OCI-LY3 (cell line): ENCODE results near the gene ZNF791.

Experiments
- H2AFZ ChIP-seq: fragments of 200-600, 300-600 bp; shearing (Covaris generic); 2 replicates; pipeline ENCODE4 v1.6.0; 2014; ENCODE audit warnings: antibody characterized with exemption, low read depth, low read length
- H3K27ac ChIP-seq: fragments of 200-600, 300-600 bp; sonication (generic); 2 replicates; pipeline ENCODE4 v1.5.1; 2014; ENCODE audit warnings: mild to moderate bottlenecking, low read length, moderate library complexity, mixed read lengths
- H3K27me3 ChIP-seq: fragments of 200-600, 300-600 bp; sonication (generic); 2 replicates; pipeline ENCODE4 v1.6.1; 2014; ENCODE audit warnings: low read depth, low read length, mixed read lengths
- H3K36me3 ChIP-seq: fragments of 200-600, 300-600 bp; sonication (generic); replicated peaks from 2 replicates; pipeline ENCODE3; 2014; ENCODE audit warnings: low read depth, low read length, mixed read lengths
- H3K4me1 ChIP-seq: fragments of 300-600, 200-600 bp; sonication (generic); 2 replicates; pipeline ENCODE4 v1.6.1; 2014; ENCODE audit warnings: low read length, mixed read lengths
- H3K4me2 ChIP-seq: fragments of 200-600, 300-600 bp; sonication (generic); 2 replicates; pipeline ENCODE4 v1.6.1; 2014; ENCODE audit warnings: low read length, mixed read lengths
- H3K4me3 ChIP-seq: fragments of 300-600, 200-600 bp; sonication (generic); 2 replicates; pipeline ENCODE4 v1.5.1; 2014; ENCODE audit warnings: antibody characterized with exemption, mild to moderate bottlenecking, low read length, moderate library complexity
- H3K79me2 ChIP-seq: fragments of 300-600, 200-600 bp; shearing (Covaris generic); 2 replicates; pipeline ENCODE4 v1.6.1; 2014; ENCODE audit warnings: mild to moderate bottlenecking, low read length, mixed read lengths
- H3K9ac ChIP-seq: fragments of 300-600, 200-600 bp; shearing (Covaris generic); 2 replicates; pipeline ENCODE4 v1.6.0; 2014; ENCODE audit warnings: mild to moderate bottlenecking, low read length, moderate library complexity
- H3K9me3 ChIP-seq: fragments of 200-600, 300-600 bp; shearing (Covaris generic); 2 replicates; pipeline ENCODE4 v1.6.1; 2014; ENCODE audit warnings: low read length, mixed read lengths; ENCODE audit not compliant: insufficient read depth
- H4K20me1 ChIP-seq: fragments of 200-600, 300-600 bp; sonication (generic); 2 replicates; pipeline ENCODE4 v1.6.1; 2016; ENCODE audit warnings: low read length, mixed read lengths; ENCODE audit not compliant: insufficient read depth
- CTCF ChIP-seq: fragments of 200-600, 300-600 bp; sonication (generic); IDR thresholded peaks from 2 replicates; pipeline ENCODE4 v1.5.1; 2014; ENCODE audit warnings: antibody characterized with exemption, low read length, low read depth
- EZH2phosphoT487 ChIP-seq: fragments of 200-600 bp; shearing (Covaris generic); IDR thresholded peaks from 2 replicates; pipeline ENCODE4 v1.6.1; 2018; ENCODE audit warnings: antibody characterized with exemption, mixed run types, low read depth

Gene ZNF791

GRCh38 chr19:12623361-12624031, 12.8 kb downstream of the ZNF791 start:
- Histone ChIP-seq H3K79me2 (peaks cover 22% of the 10 kb centered on the region), H3K4me2 (no peak overlapping the region), H3K27me3 (no peaks in the 10 kb centered on the region), H3K9ac (no peak overlapping the region), H3K36me3 (peaks cover 45% of the 10 kb centered on the region), H3K9me3 (peaks cover 11% of the 10 kb centered on the region), H3K27ac (no peak overlapping the region), H3K4me3 (no peak overlapping the region), H2AFZ (no peak overlapping the region), H3K4me1 (peaks cover 18% of the 10 kb centered on the region), H4K20me1 (peaks cover 30% of the 10 kb centered on the region)
- TF ChIP-seq EZH2phosphoT487 (no peak), CTCF (no peak)

GRCh38 chr19:12626958-12627357, 16.2 kb downstream of the ZNF791 start:
- H4K20me1 ChIP-seq: peaks cover 13% of the 10 kb centered on the region; the same call in 1 of the 2 replicates
- H3K27me3 ChIP-seq: no peaks in the 10 kb centered on the region
- H3K79me2 ChIP-seq: no peaks in the 10 kb centered on the region
- no peak overlapping the region for H3K4me2 ChIP-seq
- TF ChIP-seq EZH2phosphoT487: no peak
- TF ChIP-seq CTCF: no peak
- peaks cover 59% of the 10 kb centered on the region for H3K36me3 ChIP-seq
- H2AFZ ChIP-seq: no peak overlapping the region
- peaks cover 19% of the 10 kb centered on the region for H3K9me3 ChIP-seq
- H3K4me3 ChIP-seq: no peak overlapping the region
- H3K9ac ChIP-seq: no peak overlapping the region
- H3K27ac ChIP-seq: no peak overlapping the region
- peaks cover 5% of the 10 kb centered on the region; the same call in 1 of the 2 replicates for H3K4me1 ChIP-seq

GRCh38 chr19:12628040-12629022, 17.6 kb downstream of the ZNF791 start:
- no peak overlapping the region for H2AFZ ChIP-seq
- H3K27ac ChIP-seq: no peak overlapping the region
- peaks cover 61% of the 10 kb centered on the region for H3K36me3 ChIP-seq
- H3K9me3 ChIP-seq: peaks cover 19% of the 10 kb centered on the region
- H3K27me3 ChIP-seq: no peaks in the 10 kb centered on the region
- peaks cover 5% of the 10 kb centered on the region; the same call in 1 of the 2 replicates for H3K4me1 ChIP-seq
- no peaks in the 10 kb centered on the region for H3K79me2 ChIP-seq
- peaks cover 3% of the 10 kb centered on the region; the same call in 1 of the 2 replicates for H4K20me1 ChIP-seq
- H3K9ac ChIP-seq: no peak overlapping the region
- TF ChIP-seq EZH2phosphoT487 (no peak), CTCF (no peak)
- H3K4me2 ChIP-seq: no peak overlapping the region
- H3K4me3 ChIP-seq: no peak overlapping the region

- Histone ChIP-seq H3K9ac (no peak overlapping the region), H3K4me2 (no peak overlapping the region), H3K27me3 (no peaks in the 10 kb centered on the region), H3K4me3 (no peak overlapping the region), H3K27ac (no peak overlapping the region), H3K4me1 (peaks cover 5% of the 10 kb centered on the region; the same call in 1 of the 2 replicates), H2AFZ (no peak overlapping the region), H4K20me1 (no peaks in the 10 kb centered on the region), H3K9me3 (peaks cover 19% of the 10 kb centered on the region), H3K36me3 (peaks cover 66% of the 10 kb centered on the region), H3K79me2 (no peaks in the 10 kb centered on the region)
- TF ChIP-seq CTCF: no peak
- TF ChIP-seq EZH2phosphoT487: no peak
Measured at GRCh38 chr19:12629215-12629614, 18.5 kb downstream of the ZNF791 start.
